HG03045 (cell line): ENCODE results near the gene RNF43.

ENCODE experiments used
- ATAC-seq: cut with Tn5 transposase; IDR thresholded peaks from one replicate; pipeline ENCODE4 v1.9.1; 2021; ENCODE audit warnings: mild to moderate bottlenecking, moderate library complexity; ENCODE audit not compliant: unreplicated experiment

Gene RNF43

GRCh38 chr17:58417300-58418092 is at the start of gene RNF43:
Gene RNF43 (minus strand): TSS chr17:58417534. CDS start chr17:58415577, 1,957 bp downstream.
- ATAC-seq: peak; percentile 95

GRCh38 chr17:58455491-58455890 is 38.2 kb upstream of the RNF43 start:
- no peak for ATAC-seq

- no peak for ATAC-seq
Observed at GRCh38 chr17:58452738-58453137, 35.4 kb upstream of the RNF43 start.

- no peak for ATAC-seq
Observed at GRCh38 chr17:58447039-58447975, 30.0 kb upstream of the RNF43 start.

GRCh38 chr17:58446086-58446485 is 28.8 kb upstream of the RNF43 start:
- no peak for ATAC-seq

- ATAC-seq: no peak
Observed at GRCh38 chr17:58436805-58437239, 19.5 kb upstream of the RNF43 start.

- no peak for ATAC-seq
Observed at GRCh38 chr17:58436245-58436644, 18.9 kb upstream of the RNF43 start.

- no peak for ATAC-seq
Observed at GRCh38 chr17:58432806-58433573, 15.7 kb upstream of the RNF43 start.

GRCh38 chr17:58427807-58428206 is 10.5 kb upstream of the RNF43 start:
- no peak for ATAC-seq

GRCh38 chr17:58421711-58422110 is 4.4 kb upstream of the RNF43 start:
- no peak for ATAC-seq

GRCh38 chr17:58420827-58421226 is 3.5 kb upstream of the RNF43 start:
- ATAC-seq: no peak

GRCh38 chr17:58416937-58417299 is 416 bp downstream of the RNF43 start:
- no peak for ATAC-seq

- ATAC-seq: no peak
Observed at GRCh38 chr17:58416396-58416795, 938 bp downstream of the RNF43 start.

- ATAC-seq: no peak
Observed at GRCh38 chr17:58415371-58416055, 1.8 kb downstream of the RNF43 start.

GRCh38 chr17:58414596-58414997 is 2.7 kb downstream of the RNF43 start:
- no peak for ATAC-seq

GRCh38 chr17:58413684-58414083 is 3.6 kb downstream of the RNF43 start:
- no peak for ATAC-seq

GRCh38 chr17:58412961-58413586 is 4.3 kb downstream of the RNF43 start:
- ATAC-seq: no peak

- no peak for ATAC-seq
Observed at GRCh38 chr17:58412064-58412703, 5.2 kb downstream of the RNF43 start.

- ATAC-seq: no peak
Observed at GRCh38 chr17:58411408-58411894, 5.9 kb downstream of the RNF43 start.
